Measurements from ENCODE around the gene CSGALNACT2. TPM values are rescaled to one million over a fixed set of nuclear protein-coding genes. Genes with fewer than 3 reads are reported as not detected.

The CSGALNACT2 gene
- total and polyA plus RNA-seq, 2 donors (not counting 1 experiment from before 2014, with no cell fraction given): 10.9 to 24.0 TPM

- 100% methylated on average over 1 of the region's 1 CpG for WGBS (ENCODE audit: insufficient coverage)
- Histone ChIP-seq H2AFZ (ENCODE audit: insufficient read depth, low read depth, low read length, poor library complexity, severe bottlenecking) (no peak overlapping the region), H3K9ac (ENCODE audit: low read length) (no peak overlapping the region), H3K36me3 (replicated peaks in 1 of 2; ENCODE audit: control extremely low read depth in 1 of 2, control insufficient read depth in 1 of 2, extremely low read depth in 1 of 2, insufficient read depth in 2 of 2, low read length in 1 of 2) (peaks cover 3 to 38% of the 10 kb centered on the region in 2 experiments), H3K4me3 (ENCODE audit: control extremely low read depth in 1 of 5, extremely low read depth in 1 of 5, insufficient read depth in 1 of 5, low read depth in 2 of 5, low read length in 4 of 5) (no peak overlapping the region), H3K79me2 (ENCODE audit: control insufficient read depth, insufficient read depth, low read length) (no peaks in the 10 kb centered on the region), H3K4me2 (replicated peaks; ENCODE audit: low read depth, low read length, poor library complexity, severe bottlenecking) (no peak overlapping the region), H3K4me1 (ENCODE audit: control insufficient read depth in 2 of 2, insufficient read depth in 2 of 2, low read length in 2 of 2) (no peaks in the 10 kb centered on the region), H3K27me3 (replicated peaks in 1 of 4; ENCODE audit: control extremely low read depth in 1 of 4, control insufficient read depth in 3 of 4, insufficient read depth in 4 of 4, low read length in 3 of 4) (no peaks in the 10 kb centered on the region), H4K20me1 (ENCODE audit: control insufficient read depth, insufficient read depth, low read length, poor library complexity, severe bottlenecking) (no peaks in the 10 kb centered on the region), H3K27ac (ENCODE audit: low read length in 2 of 2) (no peak overlapping the region), H3K9me3 (ENCODE audit: control extremely low read depth in 1 of 3, control insufficient read depth in 2 of 3, insufficient read depth in 1 of 3, low read length in 2 of 3) (peaks cover 4 to 6% (median 5%) of the 10 kb centered on the region in 3 donors)
- ChIA-PET CTCF (no interaction called here), POLR2A (no interaction called here)
- Mint-ChIP-seq H3K9me3 (ENCODE audit: insufficient read depth) (peaks cover 5% of the 10 kb centered on the region), H3K27me3 (no peaks in the 10 kb centered on the region), H3K27ac (no peak overlapping the region), H3K4me1 (no peaks in the 10 kb centered on the region), H3K4me3 (no peak overlapping the region)
- intact Hi-C loops (cut with micrococcal nuclease): no loop called here
- ATAC-seq (ENCODE audit: low read depth) (no peak), DNase-seq (no peak)
- no peak for TF ChIP-seq EZH2 (IDR thresholded peaks at IDR 0.05; ENCODE audit: borderline replicate concordance, insufficient read depth, low read depth, low read length, poor library complexity, severe bottlenecking)
- TF ChIP-seq CTCF (IDR thresholded peaks at IDR 0.05): no peak
Observed at GRCh38 chr10:43173120-43173519, 34.9 kb downstream of the CSGALNACT2 start.

- ChIA-PET POLR2A (no interaction called here), CTCF (interaction anchor here (0.6 kb wide), 1 partner anchor 20 kb away, joined by 3 read pairs; no protein-coding TSS in a partner anchor)
- TF ChIP-seq EZH2 (IDR thresholded peaks at IDR 0.05; ENCODE audit: borderline replicate concordance, insufficient read depth, low read depth, low read length, poor library complexity, severe bottlenecking) (no peak), CTCF (IDR thresholded peaks at IDR 0.05) (no peak)
- Histone ChIP-seq H2AFZ (ENCODE audit: insufficient read depth, low read depth, low read length, poor library complexity, severe bottlenecking) (no peak overlapping the region), H3K4me3 (ENCODE audit: control extremely low read depth in 1 of 5, extremely low read depth in 1 of 5, insufficient read depth in 1 of 5, low read depth in 2 of 5, low read length in 4 of 5) (no peak overlapping the region), H3K79me2 (ENCODE audit: control insufficient read depth, insufficient read depth, low read length) (no peaks in the 10 kb centered on the region), H3K27ac (ENCODE audit: low read length in 2 of 2) (no peak overlapping the region), H3K9ac (ENCODE audit: low read length) (no peak overlapping the region), H3K4me1 (ENCODE audit: control insufficient read depth in 2 of 2, insufficient read depth in 2 of 2, low read length in 2 of 2) (no peaks in the 10 kb centered on the region), H3K36me3 (replicated peaks in 1 of 2; ENCODE audit: control extremely low read depth in 1 of 2, control insufficient read depth in 1 of 2, extremely low read depth in 1 of 2, insufficient read depth in 2 of 2, low read length in 1 of 2) (peaks cover 3 to 42% of the 10 kb centered on the region in 2 experiments), H4K20me1 (ENCODE audit: control insufficient read depth, insufficient read depth, low read length, poor library complexity, severe bottlenecking) (no peaks in the 10 kb centered on the region), H3K27me3 (replicated peaks in 1 of 4; ENCODE audit: control extremely low read depth in 1 of 4, control insufficient read depth in 3 of 4, insufficient read depth in 4 of 4, low read length in 3 of 4) (no peaks in the 10 kb centered on the region), H3K9me3 (ENCODE audit: control extremely low read depth in 1 of 3, control insufficient read depth in 2 of 3, insufficient read depth in 1 of 3, low read length in 2 of 3) (peaks cover 5 to 9% (median 8%) of the 10 kb centered on the region in 3 donors), H3K4me2 (replicated peaks; ENCODE audit: low read depth, low read length, poor library complexity, severe bottlenecking) (no peak overlapping the region)
- no peaks in the 10 kb centered on the region for H3K27me3 Mint-ChIP-seq
- peaks cover 8% of the 10 kb centered on the region for H3K9me3 Mint-ChIP-seq (ENCODE audit: insufficient read depth)
- DNase-seq (no peak), ATAC-seq (ENCODE audit: low read depth) (no peak)
- intact Hi-C loops (cut with micrococcal nuclease): no loop called here
- WGBS (ENCODE audit: insufficient coverage): 100% methylated on average over 4 of the region's 6 CpGs
- no peak overlapping the region for H3K4me3 Mint-ChIP-seq
- no peak overlapping the region for H3K27ac Mint-ChIP-seq
- H3K4me1 Mint-ChIP-seq: no peaks in the 10 kb centered on the region
Observed at GRCh38 chr10:43174969-43175368, 36.7 kb downstream of the CSGALNACT2 start.

All from B cell (primary cell).